Activated T-helper 2 cell treated with anti-CD3 and anti-CD28 coated beads, Interferon-gamma antibody, Interleukin-2, Interleukin-4, amounts not matched to agents 10 μg/mL and 5 μg/mL and 100 μg/mL, durations not matched to agents 14 hours and 24 hours and 36 hours (primary cell): ENCODE measurements around the gene UCK2. TPM values are rescaled to one million over a fixed set of nuclear protein-coding genes. Genes with fewer than 3 reads are reported as not detected.

ENCODE experiments used
- DNase-seq: peaks from one replicate; pipeline ENCODE4 v3.0.0; 2021; ENCODE audit warnings: low spot score
- H3K27ac Mint-ChIP-seq: one replicate; pipeline ENCODE4 v1.8.0; 2021; ENCODE audit warnings: mixed read lengths
- H3K27me3 Mint-ChIP-seq: one replicate; pipeline ENCODE4 v1.8.0; 2021; ENCODE audit warnings: low read depth, mixed read lengths
- H3K36me3 Mint-ChIP-seq: one replicate; pipeline ENCODE4 v1.8.0; 2021; ENCODE audit warnings: low read depth, mixed read lengths
- H3K4me1 Mint-ChIP-seq: one replicate; pipeline ENCODE4 v1.8.0; 2021; ENCODE audit warnings: low read depth, mixed read lengths
- H3K4me3 Mint-ChIP-seq: one replicate; pipeline ENCODE4 v1.8.0; 2021; ENCODE audit warnings: low read depth, mild to moderate bottlenecking, moderate library complexity, mixed read lengths
- H3K9me3 Mint-ChIP-seq: one replicate; pipeline ENCODE4 v1.8.0; 2021; ENCODE audit warnings: mixed read lengths
- intact Hi-C: fragments of 100-400 bp; cut with micrococcal nuclease; formaldehyde crosslinking; loops from one replicate; pipeline ENCODE4 v1.15.1; 2023
- total RNA-seq: library from RNA; stranded (reverse); gene quantifications from 2 replicates; pipeline ENCODE4 v1.2.3, GENCODE V29; 2022

Gene UCK2
- total RNA-seq, 1 donor from 2014 or later: 94.3 TPM

GRCh38 chr1:165891111-165891860 lies 63.9 kb downstream of the UCK2 start:
- intact Hi-C loops: no loop called here
- Mint-ChIP-seq H3K9me3 (no peaks in the 10 kb centered on the region), H3K4me3 (no peak overlapping the region), H3K27ac (no peak overlapping the region), H3K27me3 (no peaks in the 10 kb centered on the region), H3K36me3 (peaks cover 50% of the 10 kb centered on the region), H3K4me1 (peaks cover 12% of the 10 kb centered on the region)
- no peak for DNase-seq

DNA sequence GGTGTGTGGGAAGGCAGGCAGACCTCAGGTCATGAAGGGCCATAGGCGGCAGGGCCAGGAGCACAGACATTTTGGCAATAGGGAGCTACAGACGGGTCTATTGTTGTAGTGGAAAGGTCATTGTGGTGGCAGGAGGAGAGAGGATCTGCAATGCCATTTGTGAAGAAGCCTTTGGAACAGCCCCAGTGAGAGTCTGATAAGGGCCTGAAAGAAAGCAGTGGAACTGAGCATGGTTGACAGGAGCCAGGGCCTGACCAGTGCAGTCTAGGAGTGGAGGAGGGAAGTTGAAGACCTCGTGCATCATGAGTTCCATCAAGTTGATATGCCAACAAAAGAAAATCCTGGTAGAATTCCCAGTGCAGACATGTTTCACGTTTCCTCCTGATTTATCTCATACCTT lies 65.5 kb downstream of the UCK2 start:
- H3K4me1 Mint-ChIP-seq: peaks cover 8% of the 10 kb centered on the region
- no peak overlapping the region for H3K27ac Mint-ChIP-seq
- H3K36me3 Mint-ChIP-seq: peaks cover 63% of the 10 kb centered on the region
- intact Hi-C loops: no loop called here
- no peak for DNase-seq
- no peaks in the 10 kb centered on the region for H3K9me3 Mint-ChIP-seq
- no peaks in the 10 kb centered on the region for H3K27me3 Mint-ChIP-seq
- no peak overlapping the region for H3K4me3 Mint-ChIP-seq

GRCh38 chr1:165893507-165893906 lies 66.1 kb downstream of the UCK2 start:
- no peak overlapping the region for H3K27ac Mint-ChIP-seq
- intact Hi-C loops: no loop called here
- H3K36me3 Mint-ChIP-seq: peaks cover 68% of the 10 kb centered on the region
- DNase-seq: no peak
- no peak overlapping the region for H3K4me3 Mint-ChIP-seq
- no peaks in the 10 kb centered on the region for H3K9me3 Mint-ChIP-seq
- H3K27me3 Mint-ChIP-seq: no peaks in the 10 kb centered on the region
- H3K4me1 Mint-ChIP-seq: peaks cover 8% of the 10 kb centered on the region

DNA sequence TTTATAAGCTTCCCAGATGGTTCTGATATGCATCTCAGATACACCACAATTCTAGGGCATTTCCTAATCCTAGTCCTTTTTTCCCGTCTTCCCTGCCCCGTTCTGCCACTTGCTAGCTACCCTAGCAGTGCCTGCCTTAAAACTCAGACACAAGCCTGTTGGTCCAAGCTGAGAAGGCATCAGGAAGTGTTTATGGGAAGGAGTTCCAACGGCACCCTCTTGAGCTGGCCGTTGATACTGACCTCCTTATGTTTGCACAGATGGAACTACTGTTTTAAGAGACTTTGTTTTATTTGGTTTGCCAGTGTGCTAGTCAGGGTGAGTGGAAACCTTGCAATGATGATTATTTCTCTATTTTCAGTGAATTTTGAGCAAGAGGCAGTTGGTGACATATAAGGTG lies 67.2 kb downstream of the UCK2 start:
- Mint-ChIP-seq H3K4me3 (no peak overlapping the region), H3K36me3 (peaks cover 72% of the 10 kb centered on the region), H3K4me1 (peaks cover 9% of the 10 kb centered on the region), H3K27me3 (no peaks in the 10 kb centered on the region), H3K9me3 (no peaks in the 10 kb centered on the region), H3K27ac (no peak overlapping the region)
- intact Hi-C loops: no loop called here
- no peak for DNase-seq

GRCh38 chr1:165895451-165895871 lies 68.0 kb downstream of the UCK2 start:
- Mint-ChIP-seq H3K27ac (no peak overlapping the region), H3K9me3 (no peaks in the 10 kb centered on the region), H3K4me1 (peaks cover 15% of the 10 kb centered on the region), H3K27me3 (no peaks in the 10 kb centered on the region), H3K4me3 (no peak overlapping the region), H3K36me3 (peaks cover 67% of the 10 kb centered on the region)
- DNase-seq: no peak
- intact Hi-C loops: no loop called here

DNA sequence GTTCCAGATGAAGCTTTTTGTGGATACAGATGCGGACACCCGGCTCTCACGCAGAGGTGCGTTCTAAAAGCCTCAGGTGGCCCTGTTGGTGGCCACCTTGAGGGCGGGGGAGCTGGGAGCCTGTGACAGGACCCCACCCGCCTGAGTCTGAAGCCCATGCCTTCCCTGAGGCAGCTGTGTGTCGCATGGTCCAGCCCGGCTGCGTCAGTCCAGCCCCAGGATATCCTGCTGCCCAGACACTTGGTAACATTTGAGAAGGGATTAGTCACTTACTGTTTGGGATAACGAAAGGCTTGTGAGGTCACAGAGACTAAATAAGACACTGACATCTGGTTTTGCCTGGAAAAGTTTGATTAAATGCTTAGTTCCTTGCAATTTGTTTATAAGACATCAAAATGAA lies 68.9 kb downstream of the UCK2 start:
- Mint-ChIP-seq H3K4me3 (no peak overlapping the region), H3K27ac (no peak overlapping the region), H3K36me3 (peaks cover 62% of the 10 kb centered on the region), H3K9me3 (no peaks in the 10 kb centered on the region), H3K27me3 (no peaks in the 10 kb centered on the region), H3K4me1 (peaks cover 16% of the 10 kb centered on the region)
- DNase-seq: no peak
- intact Hi-C loops: no loop called here

- Mint-ChIP-seq H3K4me3 (no peak overlapping the region), H3K4me1 (peaks cover 19% of the 10 kb centered on the region), H3K9me3 (no peaks in the 10 kb centered on the region), H3K36me3 (peaks cover 54% of the 10 kb centered on the region), H3K27ac (peak overlapping the region; percentile 8), H3K27me3 (no peaks in the 10 kb centered on the region)
- DNase-seq: no peak
- intact Hi-C loops: no loop called here
Measured at GRCh38 chr1:165897326-165898303, 70.2 kb downstream of the UCK2 start.

DNA sequence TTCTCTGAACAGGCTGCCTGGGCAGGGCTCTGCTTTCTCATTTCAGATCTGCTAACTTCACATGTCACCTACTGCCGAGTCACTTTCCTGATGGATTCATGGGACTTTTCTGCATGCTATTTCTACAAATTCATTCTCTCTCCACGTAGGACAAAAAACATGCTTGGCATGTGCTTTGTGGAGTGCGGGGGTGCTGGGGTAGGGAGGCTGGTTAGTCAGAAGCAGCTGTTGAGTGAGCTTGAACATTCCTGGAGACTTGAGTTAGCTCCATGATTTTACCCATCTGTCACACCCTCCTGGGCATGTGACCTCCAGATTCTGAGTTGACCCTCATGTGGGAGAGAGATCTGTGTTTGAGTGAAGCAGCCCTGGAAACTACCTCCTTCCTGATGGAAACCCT lies 71.4 kb downstream of the UCK2 start:
- no peak for DNase-seq
- peaks cover 52% of the 10 kb centered on the region for H3K36me3 Mint-ChIP-seq
- H3K27ac Mint-ChIP-seq: no peak overlapping the region
- H3K4me1 Mint-ChIP-seq: peaks cover 19% of the 10 kb centered on the region
- H3K9me3 Mint-ChIP-seq: no peaks in the 10 kb centered on the region
- H3K27me3 Mint-ChIP-seq: no peaks in the 10 kb centered on the region
- intact Hi-C loops: no loop called here
- H3K4me3 Mint-ChIP-seq: no peak overlapping the region

GRCh38 chr1:165899461-165899941 lies 72.1 kb downstream of the UCK2 start:
- no peak for DNase-seq
- intact Hi-C loops: no loop called here
- Mint-ChIP-seq H3K4me1 (peaks cover 19% of the 10 kb centered on the region), H3K27me3 (no peaks in the 10 kb centered on the region), H3K4me3 (no peak overlapping the region), H3K9me3 (no peaks in the 10 kb centered on the region), H3K27ac (no peak overlapping the region), H3K36me3 (peaks cover 53% of the 10 kb centered on the region)

GRCh38 chr1:165900576-165901380 lies 73.4 kb downstream of the UCK2 start:
- H3K36me3 Mint-ChIP-seq: peaks cover 51% of the 10 kb centered on the region
- H3K27ac Mint-ChIP-seq: peak overlapping the region; percentile 15
- peaks cover 22% of the 10 kb centered on the region for H3K4me1 Mint-ChIP-seq
- intact Hi-C loops: no loop called here
- no peaks in the 10 kb centered on the region for H3K9me3 Mint-ChIP-seq
- no peaks in the 10 kb centered on the region for H3K27me3 Mint-ChIP-seq
- no peak for DNase-seq
- no peak overlapping the region for H3K4me3 Mint-ChIP-seq

DNA sequence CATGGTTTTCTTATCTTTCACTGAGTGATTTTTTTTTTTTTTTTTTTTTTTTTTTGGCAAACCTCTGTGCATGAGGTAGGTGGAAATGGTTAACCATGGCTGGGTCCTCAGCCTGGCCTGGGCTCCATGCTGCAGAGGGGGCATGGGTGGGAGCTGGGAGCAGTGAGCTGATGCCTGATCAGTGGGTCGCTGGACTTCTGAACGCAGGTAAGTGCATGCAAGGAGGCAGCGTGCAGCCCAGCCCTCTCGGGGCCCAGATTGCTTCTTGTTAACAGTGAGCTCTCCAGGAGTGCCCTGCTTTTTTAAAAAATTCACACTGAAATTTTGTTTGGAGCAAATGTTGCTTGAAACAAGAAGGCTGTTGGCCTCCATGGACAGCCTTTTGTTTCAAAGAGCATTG lies 75.2 kb downstream of the UCK2 start:
- H3K4me1 Mint-ChIP-seq: peaks cover 14% of the 10 kb centered on the region
- no peaks in the 10 kb centered on the region for H3K27me3 Mint-ChIP-seq
- H3K36me3 Mint-ChIP-seq: peaks cover 47% of the 10 kb centered on the region
- no peak for DNase-seq
- intact Hi-C loops: no loop called here
- no peaks in the 10 kb centered on the region for H3K9me3 Mint-ChIP-seq
- no peak overlapping the region for H3K4me3 Mint-ChIP-seq
- H3K27ac Mint-ChIP-seq: no peak overlapping the region

GRCh38 chr1:165903672-165904071 lies 76.3 kb downstream of the UCK2 start:
- Mint-ChIP-seq H3K4me3 (no peak overlapping the region), H3K27ac (no peak overlapping the region), H3K4me1 (peaks cover 14% of the 10 kb centered on the region), H3K27me3 (no peaks in the 10 kb centered on the region), H3K9me3 (no peaks in the 10 kb centered on the region), H3K36me3 (peaks cover 48% of the 10 kb centered on the region)
- DNase-seq: no peak
- intact Hi-C loops: no loop called here
